GM12878 (cell line): ENCODE data around the gene SPTBN2. TPM values are rescaled to one million over a fixed set of nuclear protein-coding genes. Genes with fewer than 3 reads are reported as not detected.

Experiments
- ATAC-seq: fragments of 200-7000 bp; cut with Tn5 transposase; 3 replicates; pipeline ENCODE4 v1.9.1; 2020; ENCODE audit warnings: mild to moderate bottlenecking, moderate library complexity
- BruUV-seq: library from RNA; stranded (reverse); fragments of 400-500 nt; replicated peaks from 2 replicates; lab custom pipeline; 2021; lab: Mats Ljungman, UMichigan
- CTCF ChIA-PET: fragments of 300-600 bp; sonication (Branson Sonifier 250); formaldehyde crosslinking; extraction: SDS; loops from one replicate; lab custom pipeline; 2021; ENCODE audit warnings: inconsistent platforms; lab: Yijun Ruan, JAX
- POLR2A ChIA-PET: fragments of 350-600 bp; formaldehyde crosslinking; extraction: SDS; loops from one replicate; lab custom pipeline; 2021; ENCODE audit warnings: inconsistent platforms; lab: Charles Lee
- RAD21 ChIA-PET: fragments of 300-600 bp; sonication (Branson Sonifier 250); formaldehyde crosslinking; loops from one replicate; lab custom pipeline; 2023; ENCODE audit warnings: antibody characterized with exemption; ENCODE audit not compliant: unreplicated experiment; lab: Charles Lee
- SMC1A ChIA-PET: fragments of 300-600 bp; sonication (Branson Sonifier 250); formaldehyde crosslinking; loops from one replicate; lab custom pipeline; 2023; ENCODE audit not compliant: unreplicated experiment, uncharacterized antibody; lab: Charles Lee
- DNase-seq: peaks from one replicate; pipeline ENCODE4 v3.0.0-alpha.2; 2011; ENCODE audit warnings: low read depth, low spot score
- FAIRE-seq: peaks from 3 replicates; lab custom pipeline; 2011; peaks lifted over from hg19 to GRCh38; lab: Jason Lieb, UNC
- H2AFZ ChIP-seq: 2 replicates; pipeline ENCODE4 v1.6.0; 2011; ENCODE audit warnings: low read depth, low read length, control low read depth; ENCODE audit not compliant: control insufficient read depth
- H3K27ac ChIP-seq: 2 replicates; pipeline ENCODE4 v1.5.1; 2011; ENCODE audit warnings: control low read depth; ENCODE audit not compliant: control insufficient read depth, insufficient read depth
- H3K27me3 ChIP-seq, 2 experiments: replicated peaks in 1 of 2; 2 replicates each; pipeline versions ENCODE4 v1.6.0 to v1.6.1; 2011; ENCODE audit warnings: low read length in 1 of 2; ENCODE audit not compliant: control insufficient read depth in 2 of 2, insufficient read depth in 2 of 2
- H3K36me3 ChIP-seq, 2 experiments: 2 replicates each; pipeline ENCODE4 v1.5.1; 2011; ENCODE audit warnings: low read length in 1 of 2; ENCODE audit not compliant: control insufficient read depth in 2 of 2, insufficient read depth in 2 of 2
- H3K4me1 ChIP-seq: 2 replicates; pipeline ENCODE4 v1.6.1; 2011; ENCODE audit warnings: mild to moderate bottlenecking, low read length, moderate library complexity, mixed read lengths; ENCODE audit not compliant: control insufficient read depth, insufficient read depth
- H3K4me2 ChIP-seq: 2 replicates; pipeline ENCODE4 v1.6.0; 2011; ENCODE audit warnings: control low read depth; ENCODE audit not compliant: control insufficient read depth, insufficient read depth
- H3K4me3 ChIP-seq: fragments of 200-600 bp; sonication (generic); 2 replicates; pipeline ENCODE4 v1.5.1; 2016
- H3K79me2 ChIP-seq: 2 replicates; pipeline ENCODE4 v1.6.0; 2011; ENCODE audit warnings: low read length; ENCODE audit not compliant: control insufficient read depth, insufficient read depth
- H3K9ac ChIP-seq: 2 replicates; pipeline ENCODE4 v1.8.0; 2011; ENCODE audit warnings: low read length, control low read depth, mixed read lengths; ENCODE audit not compliant: control insufficient read depth, insufficient read depth
- H3K9me3 ChIP-seq: replicated peaks from 3 replicates; pipeline ENCODE4 v1.5.1; 2011; ENCODE audit warnings: mild to moderate bottlenecking, low read length; ENCODE audit not compliant: control insufficient read depth, insufficient read depth
- H4K20me1 ChIP-seq: 2 replicates; pipeline ENCODE4 v1.6.0; 2011; ENCODE audit not compliant: control insufficient read depth, insufficient read depth
- ATF7 ChIP-seq: fragments of 450-650 bp; IDR thresholded peaks from 2 replicates; pipeline ENCODE4 v1.6.1; 2016; ENCODE audit warnings: low read depth, mild to moderate bottlenecking
- BACH1 ChIP-seq: fragments of 450-650 bp; IDR thresholded peaks from 2 replicates; pipeline ENCODE4 v1.6.1; 2017; ENCODE audit warnings: mild to moderate bottlenecking, borderline replicate concordance
- GABPA ChIP-seq: IDR thresholded peaks from 2 replicates; pipeline ENCODE4 v1.6.1; 2014; ENCODE audit warnings: antibody characterized with exemption, low read depth, mild to moderate bottlenecking, inconsistent platforms
- KAT2A ChIP-seq: conservative IDR thresholded peaks from 2 replicates; pipeline ENCODE4 v1.6.1; 2011; ENCODE audit warnings: low read depth, low read length; ENCODE audit not compliant: control insufficient read depth
- SMARCA5 ChIP-seq: fragments of 450-650 bp; IDR thresholded peaks from 2 replicates; pipeline ENCODE4 v1.6.1; 2017; ENCODE audit warnings: mild to moderate bottlenecking
- STAT3 ChIP-seq: IDR thresholded peaks from 2 replicates; pipeline ENCODE4 v1.6.1; 2011; ENCODE audit warnings: low read depth, low read length, improper control_type of control experiment
- TCF12 ChIP-seq: IDR thresholded peaks from 2 replicates; pipeline ENCODE4 v1.6.1; 2011; ENCODE audit warnings: low read depth, mild to moderate bottlenecking, low read length
- TCF7 ChIP-seq: IDR thresholded peaks from 2 replicates; pipeline ENCODE4 v1.6.1; 2014; ENCODE audit warnings: antibody characterized with exemption, borderline replicate concordance
- ZNF274 ChIP-seq: IDR thresholded peaks from one replicate; pipeline ENCODE4 v1.8.0; 2011; ENCODE audit not compliant: insufficient read length, insufficient read depth
- ZSCAN29 ChIP-seq: fragments of 450-650 bp; IDR thresholded peaks from 2 replicates; pipeline ENCODE4 v1.6.1; 2017; ENCODE audit warnings: mild to moderate bottlenecking, moderate library complexity
- WGBS: methylation state at CpG from one replicate; pipeline ENCODE4 v1.1.6; 2016; ENCODE audit warnings: low lambda C conversion rate; ENCODE audit not compliant: insufficient replicate concordance, insufficient coverage; ENCODE audit errors: missing lambda C conversion rate; 5-methylcytosine and 5-hydroxymethylcytosine counted together
- in situ Hi-C: fragments of 300-500 bp; cut with MboI; formaldehyde crosslinking; loops from 9 replicates; pipeline ENCODE4 v1.14.3; 2018; ENCODE audit warnings: mixed read lengths
- intact Hi-C: fragments of 100-400 bp; cut with micrococcal nuclease; formaldehyde crosslinking; loops from one replicate; pipeline ENCODE4 v1.14.2; 2022; ENCODE audit not compliant: unreplicated experiment
- polyA plus RNA-seq, 11 experiments: library from polyadenylated mRNA; depleted of rRNA in 4 of 11; unstranded in 6 of 11; stranded (reverse) in 5 of 11; fragments of >200 nt; fragmentation: Nextera tagmentation in 4 of 11; fragmentation: Illumina TruSeq in 1 of 11; extraction: Ambion mirVana in 4 of 11; extraction: Trizol in 1 of 11; gene quantifications; 1 replicate in 1 of 11; 2 replicates in 10 of 11; pipeline versions ENCODE4 v1.2.1 to v1.2.3, GENCODE V29; 2011 to 2016; ENCODE audit warnings: inconsistent platforms in 2 of 11, missing spikeins in 2 of 11, low read depth in 1 of 11
- total RNA-seq, 4 experiments: library from RNA; depleted of rRNA in 3 of 4; stranded (reverse); fragments of >200 nt in 3 of 4; fragmentation: Illumina TruSeq in 1 of 4; extraction: Trizol in 1 of 4; gene quantifications; 2 replicates each; pipeline versions ENCODE4 v1.2.1 to v1.2.3, GENCODE V29; 2013 to 2021
- TF ChIP-seq, protein P1 (sequence below): fragments of 450-650 bp; formaldehyde crosslinking; IDR thresholded peaks from 2 replicates; pipeline ENCODE4 v1.5.0; 2022; ENCODE audit warnings: mild to moderate bottlenecking, missing genetic modification characterization

The SPTBN2 gene
- total and polyA plus RNA-seq, 10 of the 15 experiments (the other 5 are each of a cell fraction or from before 2014, with no cell fraction given): 0.38 to 1.0 (median 0.69) TPM; not detected in 5

DNA sequence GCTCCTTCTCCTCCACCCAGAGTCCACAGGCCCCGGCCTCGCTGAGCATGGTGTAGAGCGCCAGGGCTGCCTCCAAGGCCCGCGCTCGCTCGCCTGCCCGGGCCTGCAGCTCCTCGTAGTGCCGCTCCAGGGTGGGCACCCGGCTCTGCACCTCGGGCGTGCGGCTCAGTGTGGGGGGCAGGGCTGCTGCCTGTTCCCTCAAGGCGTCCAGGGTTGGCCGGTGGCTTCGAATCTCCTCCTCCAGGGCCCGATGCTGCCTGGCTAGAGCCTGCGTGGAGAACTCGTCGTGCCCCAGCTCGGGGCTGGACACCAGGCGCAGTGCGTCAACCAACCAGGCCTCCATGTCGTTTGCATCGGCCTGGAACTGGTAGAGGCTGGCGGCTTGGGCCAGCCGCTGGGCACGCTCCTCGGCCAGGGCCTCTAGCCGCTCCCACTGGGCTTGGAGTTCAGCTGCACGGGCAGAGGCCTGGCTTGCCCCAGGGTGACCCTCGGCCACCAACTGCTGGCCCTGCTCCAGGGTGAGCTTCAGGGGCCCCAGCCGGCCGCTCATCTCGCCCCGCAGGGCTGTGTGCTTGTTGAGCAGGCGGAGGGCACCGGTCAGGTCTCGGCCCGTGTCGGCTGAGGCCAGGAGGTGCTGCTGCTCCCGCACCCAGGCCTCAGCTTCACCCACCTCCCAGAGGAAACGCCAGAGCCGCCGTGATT lies 24.2 kb downstream of the SPTBN2 start:
- FAIRE-seq: no peak
- CTCF ChIA-PET: no interaction called here
- in situ Hi-C loops: no loop called here

More for the DNA sequence above, 24.2 kb downstream of the SPTBN2 start:
- H3K4me1 ChIP-seq: no peaks in the 10 kb centered on the region
- no peaks in the 10 kb centered on the region for H3K79me2 ChIP-seq
- no peaks in the 10 kb centered on the region for H3K9me3 ChIP-seq
- RAD21 ChIA-PET: no interaction called here
- DNase-seq: no peak
- H3K27ac ChIP-seq: no peak overlapping the region
- H3K9ac ChIP-seq: no peak overlapping the region
- H3K4me3 ChIP-seq: no peak overlapping the region
- SMC1A ChIA-PET: no interaction called here
- no peak for ATAC-seq
- no peaks in the 10 kb centered on the region for H3K27me3 ChIP-seq
- no TSS peak for BruUV-seq
- POLR2A ChIA-PET: no interaction called here
- no peak overlapping the region for H2AFZ ChIP-seq
- TF ChIP-seq, protein P1, sequence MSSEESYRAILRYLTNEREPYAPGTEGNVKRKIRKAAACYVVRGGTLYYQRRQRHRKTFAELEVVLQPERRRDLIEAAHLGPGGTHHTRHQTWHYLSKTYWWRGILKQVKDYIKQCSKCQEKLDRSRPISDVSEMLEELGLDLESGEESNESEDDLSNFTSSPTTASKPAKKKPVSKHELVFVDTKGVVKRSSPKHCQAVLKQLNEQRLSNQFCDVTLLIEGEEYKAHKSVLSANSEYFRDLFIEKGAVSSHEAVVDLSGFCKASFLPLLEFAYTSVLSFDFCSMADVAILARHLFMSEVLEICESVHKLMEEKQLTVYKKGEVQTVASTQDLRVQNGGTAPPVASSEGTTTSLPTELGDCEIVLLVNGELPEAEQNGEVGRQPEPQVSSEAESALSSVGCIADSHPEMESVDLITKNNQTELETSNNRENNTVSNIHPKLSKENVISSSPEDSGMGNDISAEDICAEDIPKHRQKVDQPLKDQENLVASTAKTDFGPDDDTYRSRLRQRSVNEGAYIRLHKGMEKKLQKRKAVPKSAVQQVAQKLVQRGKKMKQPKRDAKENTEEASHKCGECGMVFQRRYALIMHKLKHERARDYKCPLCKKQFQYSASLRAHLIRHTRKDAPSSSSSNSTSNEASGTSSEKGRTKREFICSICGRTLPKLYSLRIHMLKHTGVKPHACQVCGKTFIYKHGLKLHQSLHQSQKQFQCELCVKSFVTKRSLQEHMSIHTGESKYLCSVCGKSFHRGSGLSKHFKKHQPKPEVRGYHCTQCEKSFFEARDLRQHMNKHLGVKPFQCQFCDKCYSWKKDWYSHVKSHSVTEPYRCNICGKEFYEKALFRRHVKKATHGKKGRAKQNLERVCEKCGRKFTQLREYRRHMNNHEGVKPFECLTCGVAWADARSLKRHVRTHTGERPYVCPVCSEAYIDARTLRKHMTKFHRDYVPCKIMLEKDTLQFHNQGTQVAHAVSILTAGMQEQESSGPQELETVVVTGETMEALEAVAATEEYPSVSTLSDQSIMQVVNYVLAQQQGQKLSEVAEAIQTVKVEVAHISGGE (CRISPR knock-in tag): no peak
- no peak for TF ChIP-seq GABPA
- no peak for TF ChIP-seq TCF12
- TF ChIP-seq ZNF274: no peak
- no peak for TF ChIP-seq SMARCA5
- TF ChIP-seq BACH1: no peak
- TF ChIP-seq TCF7: no peak
- no peak for TF ChIP-seq STAT3
- TF ChIP-seq ATF7: no peak
- no peak for TF ChIP-seq KAT2A
- no peak for TF ChIP-seq ZSCAN29
- H3K36me3 ChIP-seq: no peaks in the 10 kb centered on the region
- 79% methylated on average over 46 of the region's 46 CpGs for WGBS
- H3K4me2 ChIP-seq: no peak overlapping the region
- H4K20me1 ChIP-seq: no peaks in the 10 kb centered on the region
- intact Hi-C loops: no loop called here
